Activated naive CD4-positive, alpha-beta T cell treated with anti-CD3 and anti-CD28 coated beads for 36 hours (primary cell): Measurements from ENCODE around the gene MYO5C. TPM values are rescaled to one million over a fixed set of nuclear protein-coding genes. Genes with fewer than 3 reads are reported as not detected.

Source experiments
- CTCF ChIA-PET: fragments of 350-600 bp; sonication (Branson Sonifier 250); formaldehyde crosslinking; loops from one replicate; lab custom pipeline; 2021; ENCODE audit warnings: antibody characterized with exemption; lab: Charles Lee
- DNase-seq: peaks from one replicate; pipeline ENCODE4 v3.0.0-alpha.2; 2020
- H3K27ac Mint-ChIP-seq: one replicate; pipeline ENCODE4 v1.8.0; 2021; ENCODE audit warnings: mild to moderate bottlenecking, mixed read lengths
- H3K27me3 Mint-ChIP-seq: one replicate; pipeline ENCODE4 v1.8.0; 2021; ENCODE audit warnings: low read depth, mixed read lengths
- H3K36me3 Mint-ChIP-seq: one replicate; pipeline ENCODE4 v1.8.0; 2021; ENCODE audit warnings: low read depth, mixed read lengths
- H3K4me1 Mint-ChIP-seq: one replicate; pipeline ENCODE4 v1.8.0; 2021; ENCODE audit warnings: low read depth, mixed read lengths
- H3K4me3 Mint-ChIP-seq: one replicate; pipeline ENCODE4 v1.8.0; 2021; ENCODE audit warnings: mild to moderate bottlenecking, moderate library complexity, mixed read lengths
- H3K9me3 Mint-ChIP-seq: one replicate; pipeline ENCODE4 v1.8.0; 2021; ENCODE audit warnings: mixed read lengths
- intact Hi-C: fragments of 100-400 bp; cut with micrococcal nuclease; formaldehyde crosslinking; loops from one replicate; pipeline ENCODE4 v1.15.1; 2023
- total RNA-seq, 2 experiments: library from RNA; stranded (reverse); gene quantifications; one replicate each; pipeline ENCODE4 v1.2.3, GENCODE V29; 2021

The MYO5C gene
- under 1 TPM; 0.19 to 0.25 TPM for total RNA-seq

GRCh38 chr15:52295421-52296001 is at the start of gene MYO5C:
Gene MYO5C, minus strand, starts transcription at chr15:52295804. Its CDS starts 168 bp downstream, at chr15:52295636.
- DNase-seq: peak; percentile 19
- H3K4me3 Mint-ChIP-seq: peak within 1 kb of the TSS; percentile 27
- CTCF ChIA-PET: interaction anchor here (2.0 kb wide), 1 partner anchor 38 kb away, joined by 6 read pairs; no protein-coding TSS in a partner anchor
- no peaks in the 10 kb centered on the region for H3K4me1 Mint-ChIP-seq
- no peaks in the 10 kb centered on the region for H3K9me3 Mint-ChIP-seq
- no peak within 1 kb of the TSS for H3K27ac Mint-ChIP-seq
- peaks cover 26% of the 10 kb centered on the region for H3K27me3 Mint-ChIP-seq
- H3K36me3 Mint-ChIP-seq: no peaks in the 10 kb centered on the region
- intact Hi-C loops: loop anchor here (2.0 kb wide), 1 partner anchor 39 kb away; no protein-coding TSS in a partner anchor

GRCh38 chr15:52344592-52344991 is 49.0 kb upstream of the MYO5C start:
- Mint-ChIP-seq H3K27me3 (no peaks in the 10 kb centered on the region), H3K27ac (no peak overlapping the region), H3K9me3 (no peaks in the 10 kb centered on the region), H3K4me1 (no peaks in the 10 kb centered on the region), H3K36me3 (no peaks in the 10 kb centered on the region), H3K4me3 (no peak overlapping the region)
- no peak for DNase-seq
- CTCF ChIA-PET: interaction anchor here (0.6 kb wide), 1 partner anchor 108 kb away, joined by 3 read pairs; no protein-coding TSS in a partner anchor
- intact Hi-C loops: no loop called here

GRCh38 chr15:52343831-52344230 is 48.2 kb upstream of the MYO5C start:
- Mint-ChIP-seq H3K27me3 (no peaks in the 10 kb centered on the region), H3K4me3 (no peak overlapping the region), H3K9me3 (no peaks in the 10 kb centered on the region), H3K36me3 (no peaks in the 10 kb centered on the region), H3K4me1 (no peaks in the 10 kb centered on the region), H3K27ac (no peak overlapping the region)
- CTCF ChIA-PET: interaction anchor here (0.7 kb wide), 1 partner anchor 17 kb away, joined by 3 read pairs; no protein-coding TSS in a partner anchor
- no peak for DNase-seq
- intact Hi-C loops: no loop called here

GRCh38 chr15:52340093-52340492 is 44.5 kb upstream of the MYO5C start:
- H3K27me3 Mint-ChIP-seq: no peaks in the 10 kb centered on the region
- peaks cover 1% of the 10 kb centered on the region for H3K36me3 Mint-ChIP-seq
- no peaks in the 10 kb centered on the region for H3K9me3 Mint-ChIP-seq
- no peaks in the 10 kb centered on the region for H3K4me1 Mint-ChIP-seq
- CTCF ChIA-PET: interaction anchor here (0.8 kb wide), 1 partner anchor 12 kb away, joined by 3 read pairs; no protein-coding TSS in a partner anchor
- H3K4me3 Mint-ChIP-seq: no peak overlapping the region
- intact Hi-C loops: no loop called here
- DNase-seq: no peak
- H3K27ac Mint-ChIP-seq: peak overlapping the region; percentile 42

GRCh38 chr15:52338891-52339290 is 43.3 kb upstream of the MYO5C start:
- CTCF ChIA-PET: no interaction called here
- Mint-ChIP-seq H3K36me3 (peaks cover 1% of the 10 kb centered on the region), H3K27ac (no peak overlapping the region)

GRCh38 chr15:52338058-52338457 is 42.5 kb upstream of the MYO5C start:
- H3K4me3 Mint-ChIP-seq: no peak overlapping the region
- intact Hi-C loops: no loop called here
- H3K4me1 Mint-ChIP-seq: no peaks in the 10 kb centered on the region
- no peak for DNase-seq
- H3K27me3 Mint-ChIP-seq: no peaks in the 10 kb centered on the region
- no peaks in the 10 kb centered on the region for H3K9me3 Mint-ChIP-seq
- no peak overlapping the region for H3K27ac Mint-ChIP-seq
- H3K36me3 Mint-ChIP-seq: peaks cover 1% of the 10 kb centered on the region
- CTCF ChIA-PET: interaction anchor here (0.5 kb wide), 1 partner anchor 65 kb away, joined by 3 read pairs; no protein-coding TSS in a partner anchor

More at GRCh38 chr15:52338891-52339290, 43.3 kb upstream of the MYO5C start:
- no peaks in the 10 kb centered on the region for H3K9me3 Mint-ChIP-seq
- DNase-seq: no peak
- H3K4me1 Mint-ChIP-seq: no peaks in the 10 kb centered on the region
- intact Hi-C loops: no loop called here
- H3K4me3 Mint-ChIP-seq: no peak overlapping the region
- no peaks in the 10 kb centered on the region for H3K27me3 Mint-ChIP-seq

GRCh38 chr15:52337198-52337853 is 41.7 kb upstream of the MYO5C start:
- DNase-seq: no peak
- CTCF ChIA-PET: interaction anchor here (1.0 to 1.5 kb wide), 2 partner anchors 13 to 396 kb away, joined by 3 to 6 read pairs; no protein-coding TSS in a partner anchor
- Mint-ChIP-seq H3K4me1 (peaks cover 2% of the 10 kb centered on the region), H3K36me3 (peaks cover 1% of the 10 kb centered on the region), H3K9me3 (no peaks in the 10 kb centered on the region), H3K4me3 (no peak overlapping the region), H3K27ac (no peak overlapping the region), H3K27me3 (no peaks in the 10 kb centered on the region)
- intact Hi-C loops: no loop called here

GRCh38 chr15:52336529-52336928 is 40.9 kb upstream of the MYO5C start:
- peaks cover 1% of the 10 kb centered on the region for H3K36me3 Mint-ChIP-seq
- H3K27ac Mint-ChIP-seq: no peak overlapping the region
- CTCF ChIA-PET: interaction anchor here (1.0 to 1.5 kb wide), 2 partner anchors 14 to 397 kb away, joined by 3 to 6 read pairs; no protein-coding TSS in a partner anchor
- intact Hi-C loops: loop anchor here (1.0 kb wide), 1 partner anchor 80 kb away; no protein-coding TSS in a partner anchor
- H3K27me3 Mint-ChIP-seq: no peaks in the 10 kb centered on the region
- peak; percentile 30 for DNase-seq
- H3K9me3 Mint-ChIP-seq: no peaks in the 10 kb centered on the region
- peaks cover 7% of the 10 kb centered on the region for H3K4me1 Mint-ChIP-seq
- no peak overlapping the region for H3K4me3 Mint-ChIP-seq

- Mint-ChIP-seq H3K9me3 (no peaks in the 10 kb centered on the region), H3K27ac (no peak overlapping the region), H3K4me3 (no peak overlapping the region), H3K4me1 (peaks cover 11% of the 10 kb centered on the region), H3K27me3 (no peaks in the 10 kb centered on the region), H3K36me3 (peaks cover 3% of the 10 kb centered on the region)
- intact Hi-C loops: loop anchor here (5.0 kb wide), 2 partner anchors 108 to 863 kb away; no protein-coding TSS in a partner anchor
- DNase-seq: no peak
- CTCF ChIA-PET: no interaction called here
These were observed 39.0 kb upstream of the MYO5C start for GRCh38 chr15:52334491-52335160.

GRCh38 chr15:52331490-52332240 is 36.1 kb upstream of the MYO5C start:
- DNase-seq: peak; percentile 76
- no peaks in the 10 kb centered on the region for H3K27me3 Mint-ChIP-seq
- no peak overlapping the region for H3K4me3 Mint-ChIP-seq
- peaks cover 8% of the 10 kb centered on the region for H3K36me3 Mint-ChIP-seq
- no peaks in the 10 kb centered on the region for H3K9me3 Mint-ChIP-seq
- H3K27ac Mint-ChIP-seq: peak overlapping the region; percentile 7
- intact Hi-C loops: loop anchor here (1.0 to 5.0 kb wide), 10 partner anchors 75 to 866 kb away; partner anchors contain the start of genes ARPP19 and ATOSA
- peaks cover 11% of the 10 kb centered on the region for H3K4me1 Mint-ChIP-seq
- CTCF ChIA-PET: interaction anchor here (0.5 to 1.5 kb wide), 19 partner anchors 17 to 406 kb away, joined by 3 to 13 read pairs (median 4); no protein-coding TSS in a partner anchor

GRCh38 chr15:52329987-52330386 is 34.4 kb upstream of the MYO5C start:
- no peak for DNase-seq
- intact Hi-C loops: loop anchor here (2.0 to 5.0 kb wide), 3 partner anchors 112 to 867 kb away; no protein-coding TSS in a partner anchor
- peaks cover 8% of the 10 kb centered on the region for H3K36me3 Mint-ChIP-seq
- H3K4me1 Mint-ChIP-seq: peaks cover 11% of the 10 kb centered on the region
- no peak overlapping the region for H3K27ac Mint-ChIP-seq
- CTCF ChIA-PET: interaction anchor here (0.8 to 2.7 kb wide), 2 partner anchors 73 to 406 kb away, joined by 6 to 10 read pairs; no protein-coding TSS in a partner anchor
- H3K9me3 Mint-ChIP-seq: no peaks in the 10 kb centered on the region
- H3K4me3 Mint-ChIP-seq: no peak overlapping the region
- no peaks in the 10 kb centered on the region for H3K27me3 Mint-ChIP-seq
